SK-N-MC (cell line): ENCODE measurements around the gene GNAI2.

Experiments
- EZH2 ChIP-seq: fragments of 200-600 bp; sonication (generic); IDR thresholded peaks from one replicate; pipeline ENCODE4 v1.6.1; 2017; ENCODE audit warnings: antibody characterized with exemption
- POLR2AphosphoS5 ChIP-seq: IDR thresholded peaks from 2 replicates; pipeline ENCODE4 v1.6.1; 2012; ENCODE audit warnings: mild to moderate bottlenecking, low read depth, low read length, borderline replicate concordance

- no peak for TF ChIP-seq EZH2
- no peak for TF ChIP-seq POLR2AphosphoS5
Measured at GRCh38 chr3:50189989-50190388, 46.0 kb upstream of the GNAI2 start.
